GM21825 (cell line): Measurements from ENCODE around the gene ZNF609.

ENCODE experiments used
- ATAC-seq: cut with Tn5 transposase; IDR thresholded peaks from one replicate; pipeline ENCODE4 v1.9.1; 2021; ENCODE audit warnings: mild to moderate bottlenecking, moderate library complexity; ENCODE audit not compliant: unreplicated experiment

The ZNF609 gene

DNA sequence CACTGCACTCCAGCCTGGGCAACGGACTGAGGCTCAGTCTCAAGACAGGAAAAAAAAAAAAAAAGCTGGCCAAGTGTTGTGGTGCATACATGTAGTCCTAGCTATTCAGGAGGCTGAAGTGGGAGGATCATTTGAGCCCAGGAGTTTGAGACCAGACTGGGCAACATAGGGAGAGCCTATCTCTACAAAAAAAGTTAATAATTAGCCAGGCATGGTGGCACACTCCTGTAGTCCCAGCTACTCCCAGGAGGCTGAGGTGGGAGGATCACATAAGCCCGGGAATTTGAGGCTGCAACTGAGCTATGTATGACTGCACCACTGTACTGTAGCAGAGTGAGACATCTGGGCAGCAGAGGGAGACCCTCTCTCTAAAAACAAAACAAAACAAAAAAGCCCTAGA lies 256.1 kb downstream of the ZNF609 start:
- ATAC-seq, result no peak

DNA sequence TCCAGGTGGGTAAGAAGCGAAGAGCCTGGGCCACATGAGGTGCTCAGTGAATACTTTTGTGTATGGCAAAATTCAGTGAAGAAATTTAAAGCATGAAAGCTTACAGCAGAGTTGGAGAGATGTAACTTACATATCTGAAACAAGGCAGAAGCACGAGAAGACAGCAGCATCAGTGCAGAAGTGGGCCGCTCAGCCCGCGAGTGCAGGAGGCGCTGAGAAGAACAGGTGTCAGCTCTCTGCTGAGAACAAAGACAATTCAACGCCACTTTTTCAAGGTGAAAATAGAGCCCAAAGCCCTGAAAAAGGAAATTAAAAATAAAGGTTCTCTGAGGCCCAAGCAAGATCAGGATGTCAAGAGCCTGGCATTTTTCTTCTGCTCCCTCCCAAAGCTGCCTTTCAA lies 256.8 kb downstream of the ZNF609 start:
- ATAC-seq, result no peak

DNA sequence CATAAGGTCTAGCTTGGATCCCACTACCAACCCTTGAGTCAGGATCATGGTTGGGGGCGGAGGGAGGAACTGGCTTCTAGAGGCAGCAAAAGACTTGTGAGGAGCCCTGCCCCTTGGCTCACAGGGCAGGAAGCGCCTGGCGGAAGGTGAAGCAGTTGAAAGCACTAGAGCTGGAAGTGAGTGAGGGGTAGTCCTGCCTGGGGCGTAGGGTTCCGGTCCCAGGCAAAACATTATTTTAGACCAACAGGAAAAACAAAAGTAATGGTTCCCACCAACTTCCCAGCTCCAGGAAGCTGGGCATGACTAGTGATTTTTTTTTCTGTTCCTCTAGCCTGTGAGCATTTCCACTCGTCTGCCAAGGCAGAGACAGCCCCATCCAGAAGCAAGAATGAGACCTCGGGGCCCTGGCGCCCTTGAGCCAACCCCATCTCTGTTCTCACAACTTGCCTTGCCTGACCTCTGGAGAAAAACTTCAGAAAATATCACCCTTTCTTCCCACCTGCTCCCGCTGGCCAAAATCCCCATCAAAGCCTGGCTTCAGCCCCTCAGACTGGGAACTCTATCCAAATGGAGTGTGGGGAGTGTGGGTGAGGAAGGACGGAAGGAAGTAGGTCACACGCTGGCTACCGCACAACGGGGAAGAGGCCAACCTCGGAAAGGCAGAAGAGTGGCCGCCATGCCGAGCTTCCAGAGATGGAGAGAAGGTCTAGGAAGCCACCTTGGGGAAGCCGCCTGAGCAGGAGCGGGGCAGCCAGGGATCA lies 257.5 kb downstream of the ZNF609 start:
- no peak for ATAC-seq

DNA sequence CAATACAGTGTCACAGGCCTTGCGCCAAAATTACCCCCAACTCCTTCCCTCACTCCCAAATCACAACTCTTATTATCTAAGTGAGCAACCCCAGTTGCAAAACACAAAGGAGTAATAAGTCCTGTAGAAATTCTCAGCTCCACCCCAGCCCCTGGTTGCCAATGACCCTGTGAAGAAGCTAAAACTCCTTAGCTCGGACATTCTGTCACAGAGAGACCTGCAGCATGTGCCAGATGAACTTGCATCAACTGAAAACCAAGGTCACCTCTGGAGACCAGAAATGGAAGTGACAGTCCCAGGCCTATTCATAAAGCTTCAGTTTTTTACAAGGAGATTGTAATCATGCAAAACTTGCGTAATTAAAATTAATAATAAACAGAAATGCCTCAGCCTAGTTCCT lies 259.8 kb downstream of the ZNF609 start:
- ATAC-seq, result no peak

DNA sequence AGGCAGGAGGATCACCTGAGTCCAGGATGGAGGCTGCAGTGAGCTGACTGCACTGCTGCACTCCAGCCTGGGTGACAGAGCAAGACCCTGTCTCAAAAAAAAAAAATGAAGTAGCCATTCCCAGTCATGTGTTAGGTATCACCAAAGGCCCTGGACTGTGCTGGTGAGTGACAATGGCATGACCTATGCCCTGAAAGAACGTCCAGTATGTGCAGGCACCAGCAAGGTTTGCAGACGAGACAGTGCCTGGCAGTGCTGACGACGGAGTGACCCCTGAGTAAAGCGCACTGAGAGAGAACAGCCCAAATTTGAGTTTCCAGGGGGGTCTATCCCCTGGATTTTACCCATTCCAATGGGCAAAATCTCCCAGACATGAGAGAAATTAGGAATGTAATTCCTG lies 269.8 kb downstream of the ZNF609 start:
- ATAC-seq, result no peak

DNA sequence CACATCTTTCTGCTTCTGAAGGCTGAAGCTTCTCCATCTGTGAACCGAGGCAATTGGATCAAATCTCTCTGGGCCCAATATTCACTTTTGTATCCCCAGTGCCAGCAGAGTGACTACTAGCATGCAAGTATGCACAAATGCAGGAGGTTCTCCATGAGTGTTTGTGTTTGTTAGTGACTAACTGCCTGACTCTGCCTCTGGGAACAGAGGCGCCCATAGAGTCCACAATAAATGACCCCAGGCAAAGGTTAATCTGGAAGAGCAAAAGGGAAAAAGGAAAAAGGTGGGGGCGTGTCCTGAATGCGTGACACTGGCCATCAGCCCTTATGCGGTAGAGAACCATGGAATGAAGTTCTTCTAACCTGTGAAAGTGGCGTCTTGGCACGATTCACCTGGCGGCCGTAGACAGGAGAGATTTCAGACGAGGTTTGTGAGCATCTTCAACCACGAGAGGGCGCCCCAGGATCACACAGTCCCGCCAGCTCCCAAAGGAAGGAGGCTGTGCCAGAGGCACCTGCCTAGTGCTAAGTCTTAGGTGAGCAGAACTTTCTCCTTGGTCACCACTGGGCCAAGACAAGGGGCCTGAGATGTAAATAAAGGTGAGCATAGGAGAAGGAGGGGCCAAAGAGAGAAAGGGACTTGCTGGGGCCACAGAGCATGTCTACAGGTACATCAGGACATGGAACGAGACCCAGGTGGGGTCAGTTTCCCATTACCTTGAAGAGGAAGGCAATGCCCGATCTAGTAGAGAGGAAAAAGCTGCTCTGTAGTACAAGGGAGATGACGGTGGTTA lies 270.8 kb downstream of the ZNF609 start:
- no peak for ATAC-seq

DNA sequence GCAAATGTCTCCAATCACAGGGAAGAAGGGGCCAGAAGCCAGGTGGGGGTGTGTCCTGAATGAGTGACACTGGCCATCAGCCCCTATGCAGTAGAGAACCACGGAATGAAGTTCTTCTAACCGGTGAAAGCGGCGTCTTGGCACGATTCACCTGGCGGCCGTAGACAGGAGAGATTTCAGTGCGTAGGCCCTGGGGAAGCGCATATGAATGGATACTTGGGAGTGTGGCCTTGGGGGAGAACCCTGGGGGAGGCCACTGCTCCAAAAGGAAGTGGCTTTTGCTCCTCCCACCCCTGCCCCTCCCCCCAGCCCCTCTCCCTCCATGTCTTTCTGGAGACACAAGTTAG lies 271.4 kb downstream of the ZNF609 start:
- no peak for ATAC-seq

DNA sequence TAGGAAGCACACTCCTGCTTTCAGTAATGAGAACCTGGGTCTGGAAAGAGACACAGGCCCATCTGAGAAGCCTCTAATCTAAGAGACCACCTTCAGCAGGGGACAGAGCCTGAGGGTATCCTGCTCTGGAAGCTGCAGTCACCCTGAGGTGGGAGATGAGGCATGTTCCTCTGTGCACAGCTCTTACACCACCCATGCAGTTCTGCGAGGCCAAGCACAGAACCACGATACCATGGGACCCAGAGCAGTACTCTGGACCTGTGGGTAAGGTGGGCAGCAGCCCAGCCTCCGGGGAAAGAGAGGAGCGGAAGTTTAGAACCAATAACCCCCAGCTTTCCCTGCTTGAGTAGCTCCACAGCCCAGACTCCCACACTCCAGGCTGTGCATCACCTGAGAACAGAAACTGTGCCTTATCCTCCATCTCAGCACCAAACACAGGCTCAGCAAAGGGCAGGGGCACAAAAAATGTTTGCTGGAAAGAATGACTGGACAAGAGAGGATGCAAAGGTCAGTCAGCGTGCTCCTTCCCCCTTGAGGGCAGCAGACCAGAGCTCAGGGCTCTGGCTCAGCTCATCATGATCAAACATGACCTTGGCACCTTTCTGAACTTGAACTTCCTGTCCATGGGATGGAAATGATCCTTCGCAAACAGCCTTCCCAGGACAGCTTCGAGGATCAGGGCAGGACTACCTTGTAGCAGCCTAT lies 271.9 kb downstream of the ZNF609 start:
- ATAC-seq, result no peak
